ENCODE data around the gene FREM2. TPM values are rescaled to one million over a fixed set of nuclear protein-coding genes. Genes with fewer than 3 reads are reported as not detected.

Gene FREM2, protein sequence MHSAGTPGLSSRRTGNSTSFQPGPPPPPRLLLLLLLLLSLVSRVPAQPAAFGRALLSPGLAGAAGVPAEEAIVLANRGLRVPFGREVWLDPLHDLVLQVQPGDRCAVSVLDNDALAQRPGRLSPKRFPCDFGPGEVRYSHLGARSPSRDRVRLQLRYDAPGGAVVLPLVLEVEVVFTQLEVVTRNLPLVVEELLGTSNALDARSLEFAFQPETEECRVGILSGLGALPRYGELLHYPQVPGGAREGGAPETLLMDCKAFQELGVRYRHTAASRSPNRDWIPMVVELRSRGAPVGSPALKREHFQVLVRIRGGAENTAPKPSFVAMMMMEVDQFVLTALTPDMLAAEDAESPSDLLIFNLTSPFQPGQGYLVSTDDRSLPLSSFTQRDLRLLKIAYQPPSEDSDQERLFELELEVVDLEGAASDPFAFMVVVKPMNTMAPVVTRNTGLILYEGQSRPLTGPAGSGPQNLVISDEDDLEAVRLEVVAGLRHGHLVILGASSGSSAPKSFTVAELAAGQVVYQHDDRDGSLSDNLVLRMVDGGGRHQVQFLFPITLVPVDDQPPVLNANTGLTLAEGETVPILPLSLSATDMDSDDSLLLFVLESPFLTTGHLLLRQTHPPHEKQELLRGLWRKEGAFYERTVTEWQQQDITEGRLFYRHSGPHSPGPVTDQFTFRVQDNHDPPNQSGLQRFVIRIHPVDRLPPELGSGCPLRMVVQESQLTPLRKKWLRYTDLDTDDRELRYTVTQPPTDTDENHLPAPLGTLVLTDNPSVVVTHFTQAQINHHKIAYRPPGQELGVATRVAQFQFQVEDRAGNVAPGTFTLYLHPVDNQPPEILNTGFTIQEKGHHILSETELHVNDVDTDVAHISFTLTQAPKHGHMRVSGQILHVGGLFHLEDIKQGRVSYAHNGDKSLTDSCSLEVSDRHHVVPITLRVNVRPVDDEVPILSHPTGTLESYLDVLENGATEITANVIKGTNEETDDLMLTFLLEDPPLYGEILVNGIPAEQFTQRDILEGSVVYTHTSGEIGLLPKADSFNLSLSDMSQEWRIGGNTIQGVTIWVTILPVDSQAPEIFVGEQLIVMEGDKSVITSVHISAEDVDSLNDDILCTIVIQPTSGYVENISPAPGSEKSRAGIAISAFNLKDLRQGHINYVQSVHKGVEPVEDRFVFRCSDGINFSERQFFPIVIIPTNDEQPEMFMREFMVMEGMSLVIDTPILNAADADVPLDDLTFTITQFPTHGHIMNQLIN (N-terminal part only)
- total RNA-seq = 1 to 10 TPM in 3 of 4 donors, under 1 TPM in 1; 0.28 to 2.8 (median 1.6) TPM

DNA sequence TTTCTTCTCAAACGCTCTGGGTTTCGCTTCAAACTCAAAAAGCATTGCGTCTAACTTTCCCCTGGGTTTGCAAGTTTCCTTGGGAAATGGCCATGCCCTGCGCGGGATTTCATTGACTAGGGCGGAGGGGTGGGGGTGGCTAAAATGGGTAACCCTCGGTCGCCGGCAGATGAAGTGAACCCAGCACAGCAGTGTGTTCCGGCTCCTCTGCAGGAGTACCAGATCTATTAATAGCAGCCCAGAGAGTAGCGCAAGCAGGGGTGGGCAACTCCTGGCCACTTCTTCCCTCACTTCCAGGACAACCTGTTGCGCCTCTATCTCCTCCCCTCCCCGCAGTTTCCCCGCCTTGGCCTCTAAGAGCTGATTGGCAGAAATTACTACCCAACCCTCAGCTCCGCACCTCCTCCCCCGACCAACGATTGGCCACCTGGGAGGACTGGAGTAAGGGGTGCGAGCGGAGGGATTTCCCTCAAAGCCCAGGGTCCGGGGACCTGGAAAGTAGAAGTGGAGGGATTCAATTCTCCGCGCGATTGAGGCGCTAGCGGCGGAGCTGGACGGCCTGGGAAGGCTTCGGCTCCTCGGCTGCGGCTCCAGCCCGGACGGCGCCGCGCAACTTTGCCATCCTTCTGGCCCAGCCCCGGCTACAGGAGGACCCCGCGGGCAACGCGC, at the start of gene FREM2:
TSS of gene FREM2 (plus strand) at position 501 of the 669 bp plus-strand sequence. CDS start 268 bp downstream, outside the sequence.
- ATAC-seq (ENCODE audit: low FRiP score) = peak; percentile 74
- no peak for DNase-seq (ENCODE audit: low spot score)
- TF ChIP-seq, protein P1, sequence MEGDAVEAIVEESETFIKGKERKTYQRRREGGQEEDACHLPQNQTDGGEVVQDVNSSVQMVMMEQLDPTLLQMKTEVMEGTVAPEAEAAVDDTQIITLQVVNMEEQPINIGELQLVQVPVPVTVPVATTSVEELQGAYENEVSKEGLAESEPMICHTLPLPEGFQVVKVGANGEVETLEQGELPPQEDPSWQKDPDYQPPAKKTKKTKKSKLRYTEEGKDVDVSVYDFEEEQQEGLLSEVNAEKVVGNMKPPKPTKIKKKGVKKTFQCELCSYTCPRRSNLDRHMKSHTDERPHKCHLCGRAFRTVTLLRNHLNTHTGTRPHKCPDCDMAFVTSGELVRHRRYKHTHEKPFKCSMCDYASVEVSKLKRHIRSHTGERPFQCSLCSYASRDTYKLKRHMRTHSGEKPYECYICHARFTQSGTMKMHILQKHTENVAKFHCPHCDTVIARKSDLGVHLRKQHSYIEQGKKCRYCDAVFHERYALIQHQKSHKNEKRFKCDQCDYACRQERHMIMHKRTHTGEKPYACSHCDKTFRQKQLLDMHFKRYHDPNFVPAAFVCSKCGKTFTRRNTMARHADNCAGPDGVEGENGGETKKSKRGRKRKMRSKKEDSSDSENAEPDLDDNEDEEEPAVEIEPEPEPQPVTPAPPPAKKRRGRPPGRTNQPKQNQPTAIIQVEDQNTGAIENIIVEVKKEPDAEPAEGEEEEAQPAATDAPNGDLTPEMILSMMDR (IDR thresholded peaks at IDR 0.05) = no peak

DNA sequence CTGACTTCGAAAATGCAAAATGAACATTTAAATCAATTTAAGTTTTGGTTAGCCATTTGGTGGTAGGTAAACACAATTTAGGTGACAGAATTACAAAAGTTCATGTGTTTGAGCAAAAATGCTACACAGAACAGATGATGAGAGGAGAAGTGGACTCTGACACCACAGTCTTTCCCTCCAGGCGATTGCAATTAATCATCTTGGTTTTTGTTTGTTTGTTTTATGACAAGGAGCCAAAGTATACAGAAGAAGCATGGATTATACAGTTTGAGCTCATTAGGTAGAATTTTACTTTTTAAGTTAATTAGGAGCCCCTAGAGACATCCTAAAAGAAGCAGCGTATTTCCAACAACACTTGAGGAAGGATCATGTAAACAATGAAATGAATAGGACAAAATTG, 49.3 kb upstream of the FREM2 start:
- ATAC-seq (ENCODE audit: low FRiP score) = no peak
- no peak for DNase-seq (ENCODE audit: low spot score)
- TF ChIP-seq, protein P1 (IDR thresholded peaks at IDR 0.05) = no peak

DNA sequence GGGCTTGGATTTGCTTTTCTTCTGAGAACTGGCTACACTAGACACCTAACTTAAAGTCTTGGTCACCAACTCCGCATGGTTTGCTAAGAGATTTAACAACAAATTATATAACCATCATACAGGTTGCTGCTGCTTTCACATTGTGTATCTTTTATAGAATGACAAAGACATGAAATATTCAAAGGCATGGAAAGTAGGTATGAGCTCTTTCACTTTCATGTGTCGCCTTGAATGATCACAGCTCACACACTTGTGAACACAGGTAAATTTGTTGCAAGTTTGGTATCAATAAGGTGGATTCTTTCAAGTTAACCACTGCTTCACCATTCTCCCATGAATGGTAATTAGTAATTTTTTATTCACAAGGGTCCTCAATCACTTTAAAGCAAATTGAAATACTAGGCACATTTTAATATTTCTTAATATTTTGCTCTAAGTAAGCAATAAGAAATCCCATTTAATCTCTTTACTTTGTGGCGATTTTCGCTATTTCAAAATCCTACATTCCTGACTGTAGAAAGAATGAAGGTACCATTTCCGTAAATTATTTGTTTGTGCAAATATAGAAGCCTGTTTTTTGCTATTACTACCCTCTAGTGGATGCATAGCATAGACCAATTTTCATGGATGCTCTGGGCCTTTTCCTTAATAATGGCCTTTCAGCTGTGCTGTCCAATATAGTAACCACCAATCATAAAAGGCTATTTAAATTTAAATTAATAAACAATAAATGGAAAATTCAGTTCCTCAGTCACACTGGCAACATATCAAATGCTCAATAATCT, 45.5 kb upstream of the FREM2 start:
- ATAC-seq (ENCODE audit: low FRiP score) = no peak
- TF ChIP-seq, protein P1 (IDR thresholded peaks at IDR 0.05) = no peak
- DNase-seq (ENCODE audit: low spot score) = no peak

DNA sequence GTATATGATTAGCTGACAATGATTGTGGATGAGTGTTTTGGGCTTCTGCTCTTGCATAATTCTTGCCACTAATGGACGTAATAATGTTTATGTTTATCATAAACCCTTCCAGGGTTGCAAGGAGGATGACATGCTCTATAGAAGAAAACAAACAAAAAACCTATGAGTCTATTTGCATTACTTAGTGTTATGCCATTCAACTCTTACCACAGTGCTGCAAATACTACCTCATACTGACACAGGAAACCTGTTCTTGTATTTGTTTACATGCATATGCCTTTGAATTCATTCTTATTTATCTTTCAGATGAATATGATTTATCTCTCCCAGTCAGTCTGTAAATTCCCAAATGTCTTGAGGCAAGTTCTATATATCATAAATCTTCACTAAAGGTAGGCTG, 39.6 kb upstream of the FREM2 start:
- ATAC-seq (ENCODE audit: low FRiP score) = no peak
- DNase-seq (ENCODE audit: low spot score) = no peak
- TF ChIP-seq, protein P1 (IDR thresholded peaks at IDR 0.05) = no peak

DNA sequence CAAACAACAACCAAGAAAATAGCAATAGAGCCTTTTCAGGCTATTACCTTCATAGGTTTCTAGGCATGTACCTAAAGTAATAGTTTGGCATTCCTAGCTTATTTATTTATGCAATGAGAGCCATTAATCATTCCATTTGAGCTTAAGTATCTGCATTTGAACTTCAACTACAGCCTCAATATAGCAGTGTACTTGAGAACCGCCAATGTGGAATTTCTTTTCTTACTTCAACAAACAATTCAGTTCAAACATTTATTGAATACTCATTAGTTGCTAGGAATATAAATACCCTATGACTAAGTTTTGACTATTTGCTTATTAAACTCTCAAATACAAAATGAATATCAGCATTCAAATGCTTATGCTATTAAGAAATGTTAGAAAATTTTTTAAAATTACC, 38.0 kb upstream of the FREM2 start:
- TF ChIP-seq, protein P1 (IDR thresholded peaks at IDR 0.05) = no peak
- no peak for DNase-seq (ENCODE audit: low spot score)
- ATAC-seq (ENCODE audit: low FRiP score) = no peak

Measured in omental fat pad (tissue), 4 donors.